Skin of body (tissue), 2 donors: ENCODE data around the gene NR1H2. TPM values are rescaled to one million over a fixed set of nuclear protein-coding genes. Genes with fewer than 3 reads are reported as not detected.

ENCODE experiments used
- DNase-seq: peaks from one replicate; lab custom pipeline; 2025; lab: John Stamatoyannopoulos, UW
- total RNA-seq: library from RNA; depleted of rRNA; stranded (reverse); fragments of >200 nt; gene quantifications from one replicate; pipeline ENCODE4 v1.2.3, GENCODE V29; 2014

The NR1H2 gene
- total RNA-seq, 1 donor from 2014 or later, result 26.0 TPM

- DNase-seq, result no peak
Measured at GRCh38 chr19:50401605-50402450, 25.6 kb downstream of the NR1H2 start.

GRCh38 chr19:50402544-50403301 lies 26.5 kb downstream of the NR1H2 start:
- DNase-seq, result no peak

- DNase-seq, result no peak
Measured at GRCh38 chr19:50406156-50406820, 30.0 kb downstream of the NR1H2 start.

- DNase-seq, result no peak
Measured at GRCh38 chr19:50406829-50407228, 30.6 kb downstream of the NR1H2 start.

GRCh38 chr19:50409347-50409746 lies 33.1 kb downstream of the NR1H2 start:
- no peak for DNase-seq

- DNase-seq, result no peak
Measured at GRCh38 chr19:50410109-50410508, 33.9 kb downstream of the NR1H2 start.

GRCh38 chr19:50412419-50412818 lies 36.2 kb downstream of the NR1H2 start:
- DNase-seq, result no peak

- DNase-seq, result no peak
Measured at GRCh38 chr19:50413096-50413495, 36.8 kb downstream of the NR1H2 start.

GRCh38 chr19:50413531-50413930 lies 37.3 kb downstream of the NR1H2 start:
- DNase-seq, result no peak

- DNase-seq, result no peak
Measured at GRCh38 chr19:50414864-50415660, 38.8 kb downstream of the NR1H2 start.

GRCh38 chr19:50415661-50416033 lies 39.4 kb downstream of the NR1H2 start:
- no peak for DNase-seq

- DNase-seq, result no peak
Measured at GRCh38 chr19:50416034-50416977, 40.0 kb downstream of the NR1H2 start.

- DNase-seq, result no peak
Measured at GRCh38 chr19:50417111-50418081, 41.1 kb downstream of the NR1H2 start.

- DNase-seq, result no peak
Measured at GRCh38 chr19:50418176-50419021, 42.1 kb downstream of the NR1H2 start, which contains the start of gene SPIB. TSS of gene SPIB (plus strand) at chr19:50418938. CDS start at chr19:50418963, 25 bp downstream.

- DNase-seq, result no peak
Measured at GRCh38 chr19:50419022-50419579, 42.8 kb downstream of the NR1H2 start.

- no peak for DNase-seq
Measured at GRCh38 chr19:50419580-50420035, 43.4 kb downstream of the NR1H2 start.

- DNase-seq, result no peak
Measured at GRCh38 chr19:50420127-50420526, 43.9 kb downstream of the NR1H2 start.
